B cell (primary cell): ENCODE results near the gene FEM1B. TPM values are rescaled to one million over a fixed set of nuclear protein-coding genes. Genes with fewer than 3 reads are reported as not detected.

ENCODE experiments used
- ATAC-seq: fragments of 200-7000 bp; cut with Tn5 transposase; one replicate; pipeline ENCODE4 v1.10.0; 2021; ENCODE audit warnings: low read depth, mild to moderate bottlenecking, moderate number of reproducible peaks, moderate library complexity
- CTCF ChIA-PET: fragments of 350-600 bp; sonication (Branson Sonifier 250); formaldehyde crosslinking; loops from one replicate; lab custom pipeline; 2021; ENCODE audit warnings: antibody characterized with exemption, inconsistent platforms; lab: Charles Lee
- POLR2A ChIA-PET: fragments of 350-600 bp; sonication (Branson Sonifier 250); formaldehyde crosslinking; loops from one replicate; lab custom pipeline; 2021; ENCODE audit warnings: antibody characterized with exemption; lab: Charles Lee
- DNase-seq: peaks from one replicate; pipeline ENCODE4 v3.0.0; 2013
- H2AFZ ChIP-seq: 2 replicates; pipeline ENCODE4 v1.6.1; 2012; ENCODE audit warnings: mild to moderate bottlenecking, low read depth, low read length; ENCODE audit not compliant: insufficient read depth, poor library complexity, severe bottlenecking
- H3K27ac ChIP-seq, 2 donors: 1 replicate in 1 of 2; 2 replicates in 1 of 2; pipeline ENCODE4 v1.5.1; 2012 to 2013; ENCODE audit warnings: low read length in 2 of 2, mild to moderate bottlenecking in 2 of 2, moderate library complexity in 1 of 2
- H3K27me3 ChIP-seq, 4 experiments: fragments of 200-600 bp in 1 of 4; sonication (generic) in 1 of 4; replicated peaks in 1 of 4; 1 replicate in 2 of 4; 2 replicates in 2 of 4; pipeline versions ENCODE4 v1.6.1 to v1.7.0; 2013 to 2016; ENCODE audit warnings: low read length in 3 of 4, mild to moderate bottlenecking in 2 of 4, mixed read lengths in 1 of 4, moderate library complexity in 1 of 4; ENCODE audit not compliant: insufficient read depth in 4 of 4, control insufficient read depth in 3 of 4; ENCODE audit errors: control extremely low read depth in 1 of 4
- H3K36me3 ChIP-seq, 2 experiments: replicated peaks in 1 of 2; 1 replicate in 1 of 2; 2 replicates in 1 of 2; pipeline versions ENCODE4 v1.6.1 to v1.7.1; 2013; ENCODE audit warnings: low read length in 1 of 2; ENCODE audit not compliant: insufficient read depth in 2 of 2, control insufficient read depth in 1 of 2; ENCODE audit errors: control extremely low read depth in 1 of 2, extremely low read depth in 1 of 2
- H3K4me1 ChIP-seq, 2 donors: fragments of 200-600 bp in 1 of 2; sonication (generic) in 1 of 2; 1 replicate in 1 of 2; 2 replicates in 1 of 2; pipeline versions ENCODE4 v1.5.1 to v1.6.1; 2013 to 2017; ENCODE audit warnings: low read length in 2 of 2; ENCODE audit not compliant: control insufficient read depth in 2 of 2, insufficient read depth in 2 of 2
- H3K4me2 ChIP-seq: replicated peaks from 2 replicates; pipeline ENCODE3; 2012; ENCODE audit warnings: mild to moderate bottlenecking, low read depth, low read length; ENCODE audit not compliant: poor library complexity, severe bottlenecking
- H3K4me3 ChIP-seq, 5 experiments: fragments of 200-600 bp in 1 of 5; sonication (generic) in 1 of 5; 1 replicate in 3 of 5; 2 replicates in 2 of 5; pipeline versions ENCODE4 v1.5.1 to v1.7.0; 2011 to 2016; ENCODE audit warnings: low read length in 4 of 5, mild to moderate bottlenecking in 4 of 5, low read depth in 2 of 5, control low read depth in 1 of 5, moderate library complexity in 1 of 5; ENCODE audit not compliant: insufficient read depth in 1 of 5; ENCODE audit errors: control extremely low read depth in 1 of 5, extremely low read depth in 1 of 5
- H3K79me2 ChIP-seq: fragments of 200-600 bp; sonication (generic); one replicate; pipeline ENCODE4 v1.6.0; 2016; ENCODE audit warnings: low read length; ENCODE audit not compliant: control insufficient read depth, insufficient read depth
- H3K9ac ChIP-seq: fragments of 200-600 bp; sonication (generic); 2 replicates; pipeline ENCODE4 v1.6.1; 2017; ENCODE audit warnings: mild to moderate bottlenecking, low read length, moderate library complexity
- H3K9me3 ChIP-seq, 3 donors: one replicate each; pipeline versions ENCODE4 v1.6.1 to v1.7.1; 2013; ENCODE audit warnings: low read length in 2 of 3; ENCODE audit not compliant: control insufficient read depth in 2 of 3, insufficient read depth in 1 of 3; ENCODE audit errors: control extremely low read depth in 1 of 3
- H4K20me1 ChIP-seq: 2 replicates; pipeline ENCODE4 v1.6.0; 2012; ENCODE audit warnings: mild to moderate bottlenecking, low read length; ENCODE audit not compliant: insufficient read depth, control insufficient read depth, poor library complexity, severe bottlenecking
- H3K27ac Mint-ChIP-seq: one replicate; pipeline ENCODE4 v1.8.0; 2021; ENCODE audit warnings: mixed read lengths
- H3K27me3 Mint-ChIP-seq: one replicate; pipeline ENCODE4 v1.8.0; 2021; ENCODE audit warnings: mixed read lengths
- H3K4me1 Mint-ChIP-seq: one replicate; pipeline ENCODE4 v1.8.0; 2021; ENCODE audit warnings: mixed read lengths
- H3K4me3 Mint-ChIP-seq: one replicate; pipeline ENCODE4 v1.8.0; 2021; ENCODE audit warnings: mixed read lengths
- H3K9me3 Mint-ChIP-seq: one replicate; pipeline ENCODE4 v1.8.0; 2022; ENCODE audit warnings: mixed read lengths; ENCODE audit not compliant: insufficient read depth
- EZH2 ChIP-seq: IDR thresholded peaks from 2 replicates; pipeline ENCODE4 v1.6.1; 2012; ENCODE audit warnings: borderline replicate concordance, low read depth, mild to moderate bottlenecking, moderate library complexity, low read length; ENCODE audit not compliant: insufficient read depth, poor library complexity, severe bottlenecking
- WGBS: methylation state at CpG from one replicate; pipeline ENCODE4 v1.1.5; 2013; ENCODE audit warnings: missing lambda C conversion rate; ENCODE audit not compliant: insufficient coverage; 5-methylcytosine and 5-hydroxymethylcytosine counted together
- intact Hi-C: fragments of 100-400 bp; cut with micrococcal nuclease; formaldehyde crosslinking; loops from one replicate; pipeline ENCODE4 v1.10.0; 2022
- polyA minus RNA-seq: library from RNA; depleted of rRNA, polyadenylated mRNA; stranded (reverse); fragments of >200 nt; gene quantifications from 2 replicates; pipeline ENCODE4 v1.2.3, GENCODE V29; 2012
- polyA plus RNA-seq: library from polyadenylated mRNA; depleted of rRNA; stranded (reverse); fragments of >200 nt; gene quantifications from 2 replicates; pipeline ENCODE4 v1.2.3, GENCODE V29; 2012
- total RNA-seq, 2 donors: library from RNA; stranded (reverse); fragments of 120-200 nt in 1 of 2; gene quantifications; 1 replicate in 1 of 2; 2 replicates in 1 of 2; pipeline versions ENCODE4 v1.2.3 to v1.2.4, GENCODE V29; 2013 to 2022
- TF ChIP-seq, protein P1 (sequence below): fragments of 200-600 bp; IDR thresholded peaks from one replicate; pipeline ENCODE4 v1.8.0; 2022; ENCODE audit warnings: antibody characterized with exemption, mild to moderate bottlenecking

FEM1B gene
- total RNA-seq = 52.4 and 54.4 TPM in 2 replicates
- total RNA-seq (2013) = 38.8 TPM
- polyA plus RNA-seq = 11.2 and 13.8 TPM in 2 replicates
- 34.3 and 41.1 TPM in 2 replicates for polyA minus RNA-seq

DNA sequence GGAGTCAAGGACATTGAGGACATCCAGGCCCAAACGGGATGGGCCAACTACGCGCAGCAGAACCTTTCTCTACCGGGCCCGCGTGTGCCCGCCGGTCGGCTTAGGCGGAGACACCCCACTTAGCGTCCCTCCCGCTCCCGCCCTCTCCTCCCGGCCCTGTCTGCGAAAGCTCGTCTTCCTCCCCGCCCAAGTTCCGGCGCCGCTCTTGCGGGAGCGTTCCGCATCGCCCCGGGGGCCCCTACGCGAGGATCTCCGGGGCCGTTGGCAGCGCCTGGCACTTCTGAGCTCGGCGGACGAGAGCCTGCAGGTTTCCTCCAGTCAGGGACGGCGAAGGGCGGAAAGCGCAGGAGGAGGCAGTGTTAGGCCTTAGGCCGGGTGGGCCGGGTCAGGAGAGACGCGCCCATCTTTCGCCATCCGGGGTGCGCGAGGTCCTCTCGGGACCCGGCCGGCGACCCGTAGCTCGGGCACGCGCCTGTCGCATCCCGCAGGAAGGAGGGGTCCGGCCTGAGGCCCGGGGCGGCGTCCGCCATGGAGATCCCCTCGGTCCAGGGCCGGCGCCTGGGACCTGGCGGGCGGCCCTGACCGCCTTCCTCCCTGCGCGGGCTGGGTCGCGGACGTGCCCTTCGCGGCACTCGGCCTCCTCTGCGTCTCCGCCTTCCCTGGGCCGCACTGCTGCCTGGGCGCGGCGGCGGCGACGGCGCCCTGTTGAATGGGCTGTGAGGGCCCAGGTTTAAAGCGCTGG lies at the start of gene FEM1B:
Gene FEM1B, plus strand, starts transcription at position 143 of the 742 bp plus-strand sequence. CDS start 673 bp downstream, outside the sequence.
- ChIA-PET CTCF (interaction anchor here (0.7 to 2.3 kb wide), 8 partner anchors 8 to 1773 kb away, joined by 3 to 14 read pairs (median 4); partner anchors contain the start of genes CLN6, RPL4 and ZWILCH), POLR2A (interaction anchor here (0.6 to 3.5 kb wide), 13 partner anchors 10 to 1228 kb away, joined by 3 to 26 read pairs (median 4); partner anchors contain the start of genes ANP32A, CLN6 and PIAS1)
- peaks cover 40% of the 10 kb centered on the region in 2 donors for H3K4me1 ChIP-seq
- peaks cover 57% of the 10 kb centered on the region for H3K4me1 Mint-ChIP-seq
- peak within 1 kb of the TSS; percentile 95 for H3K4me2 ChIP-seq
- no peaks in the 10 kb centered on the region for H3K27me3 Mint-ChIP-seq
- DNase-seq (peak; percentile 97), ATAC-seq (peak; percentile 79)
- H3K27me3 ChIP-seq = no peaks in the 10 kb centered on the region
- no peaks in the 10 kb centered on the region for H3K9me3 Mint-ChIP-seq
- H2AFZ ChIP-seq = peak within 1 kb of the TSS; percentile 99
- H3K27ac Mint-ChIP-seq = peak within 1 kb of the TSS; percentile 98
- peaks cover 46% of the 10 kb centered on the region for H3K79me2 ChIP-seq
- peak within 1 kb of the TSS; percentile 77 to 89 (median 79) for H3K4me3 ChIP-seq
- H4K20me1 ChIP-seq = peaks cover 34% of the 10 kb centered on the region
- TF ChIP-seq, protein P1, sequence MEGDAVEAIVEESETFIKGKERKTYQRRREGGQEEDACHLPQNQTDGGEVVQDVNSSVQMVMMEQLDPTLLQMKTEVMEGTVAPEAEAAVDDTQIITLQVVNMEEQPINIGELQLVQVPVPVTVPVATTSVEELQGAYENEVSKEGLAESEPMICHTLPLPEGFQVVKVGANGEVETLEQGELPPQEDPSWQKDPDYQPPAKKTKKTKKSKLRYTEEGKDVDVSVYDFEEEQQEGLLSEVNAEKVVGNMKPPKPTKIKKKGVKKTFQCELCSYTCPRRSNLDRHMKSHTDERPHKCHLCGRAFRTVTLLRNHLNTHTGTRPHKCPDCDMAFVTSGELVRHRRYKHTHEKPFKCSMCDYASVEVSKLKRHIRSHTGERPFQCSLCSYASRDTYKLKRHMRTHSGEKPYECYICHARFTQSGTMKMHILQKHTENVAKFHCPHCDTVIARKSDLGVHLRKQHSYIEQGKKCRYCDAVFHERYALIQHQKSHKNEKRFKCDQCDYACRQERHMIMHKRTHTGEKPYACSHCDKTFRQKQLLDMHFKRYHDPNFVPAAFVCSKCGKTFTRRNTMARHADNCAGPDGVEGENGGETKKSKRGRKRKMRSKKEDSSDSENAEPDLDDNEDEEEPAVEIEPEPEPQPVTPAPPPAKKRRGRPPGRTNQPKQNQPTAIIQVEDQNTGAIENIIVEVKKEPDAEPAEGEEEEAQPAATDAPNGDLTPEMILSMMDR = no peak
- TF ChIP-seq EZH2 = no peak
- H3K9ac ChIP-seq = peak within 1 kb of the TSS; percentile 96
- peak within 1 kb of the TSS; percentile 98 for H3K4me3 Mint-ChIP-seq
- under 1% methylated on average over 85 of the region's 85 CpGs for WGBS
- no peaks in the 10 kb centered on the region for H3K9me3 ChIP-seq
- H3K36me3 ChIP-seq = no peaks in the 10 kb centered on the region
- peak within 1 kb of the TSS; percentile 96 for H3K27ac ChIP-seq
- intact Hi-C loops = loop anchor here (1.0 to 5.0 kb wide), 8 partner anchors 21 to 735 kb away; partner anchors contain the start of genes CLN6, MAP2K5 and PIAS1
